ENCODE data around the gene RAB5IF. TPM values are rescaled to one million over a fixed set of nuclear protein-coding genes. Genes with fewer than 3 reads are reported as not detected.

The RAB5IF gene
- total RNA-seq, 1 experiment from 2014 or later: 118 TPM

- no peak overlapping the region for H3K27ac ChIP-seq (ENCODE audit: low read length)
- CTCF ChIA-PET: no interaction called here
- no peak overlapping the region for H3K4me3 ChIP-seq (ENCODE audit: low read depth in 2 of 2, low read length in 2 of 2)
- POLR2A ChIA-PET: interaction anchor here (0.5 kb wide), 1 partner anchor 39 kb away, joined by 9 read pairs; no protein-coding TSS in a partner anchor
- DNase-seq (ENCODE audit: low read depth, low spot score) (no peak), ATAC-seq (no peak)
- no peaks in the 10 kb centered on the region for H3K4me1 ChIP-seq (ENCODE audit: control insufficient read depth, insufficient read depth, low read length)
- no peaks in the 10 kb centered on the region for H3K9me3 ChIP-seq (ENCODE audit: control insufficient read depth, insufficient read depth, low read depth, low read length)
- H3K27me3 ChIP-seq (ENCODE audit: control insufficient read depth, insufficient read depth, low read length): no peaks in the 10 kb centered on the region
- intact Hi-C loops (cut with micrococcal nuclease; ENCODE audit: unreplicated experiment): no loop called here
- in situ Hi-C loops (cut with HindIII; ENCODE audit: low pct_unique_long_range_greater_than_20kb, low sequenced_read_pairs): no loop called here
- no peak for TF ChIP-seq POLR2AphosphoS5 (IDR thresholded peaks at IDR 0.05; ENCODE audit: low read depth, low read length)
- TF ChIP-seq CTCF (IDR thresholded peaks at IDR 0.05): no peak
- no peak for TF ChIP-seq SIN3A (IDR thresholded peaks at IDR 0.05; ENCODE audit: borderline replicate concordance, insufficient read depth, low read depth, low read length)
- TF ChIP-seq REST (IDR thresholded peaks at IDR 0.05; ENCODE audit: insufficient read depth in 1 of 2, low read depth in 2 of 2, low read length in 1 of 2): no peak
- no peak for TF ChIP-seq TCF7L2 (IDR thresholded peaks at IDR 0.05; ENCODE audit: low read depth, low read length)
- no TSS peak for BruUV-seq (replicated peaks)
- no peaks in the 10 kb centered on the region for H3K36me3 ChIP-seq (ENCODE audit: control insufficient read depth, insufficient read depth, low read length)
Measured at GRCh38 chr20:36656733-36657132, 51.2 kb downstream of the RAB5IF start.

- ChIA-PET POLR2A (no interaction called here), CTCF (interaction anchor here (0.7 kb wide), 1 partner anchor 142 kb away, joined by 3 read pairs; no protein-coding TSS in a partner anchor)
- BruUV-seq (replicated peaks): no TSS peak
- DNase-seq (ENCODE audit: low read depth, low spot score) (no peak), ATAC-seq (no peak)
- Histone ChIP-seq H3K9me3 (ENCODE audit: control insufficient read depth, insufficient read depth, low read depth, low read length) (no peaks in the 10 kb centered on the region), H3K27me3 (ENCODE audit: control insufficient read depth, insufficient read depth, low read length) (no peaks in the 10 kb centered on the region), H3K4me3 (ENCODE audit: low read depth in 2 of 2, low read length in 2 of 2) (no peak overlapping the region), H3K27ac (ENCODE audit: low read length) (no peak overlapping the region), H3K36me3 (ENCODE audit: control insufficient read depth, insufficient read depth, low read length) (no peaks in the 10 kb centered on the region), H3K4me1 (ENCODE audit: control insufficient read depth, insufficient read depth, low read length) (no peaks in the 10 kb centered on the region)
- in situ Hi-C loops (cut with HindIII; ENCODE audit: low pct_unique_long_range_greater_than_20kb, low sequenced_read_pairs) (no loop called here), intact Hi-C loops (cut with micrococcal nuclease; ENCODE audit: unreplicated experiment) (no loop called here)
- TF ChIP-seq SIN3A (IDR thresholded peaks at IDR 0.05; ENCODE audit: borderline replicate concordance, insufficient read depth, low read depth, low read length): no peak
- no peak for TF ChIP-seq POLR2AphosphoS5 (IDR thresholded peaks at IDR 0.05; ENCODE audit: low read depth, low read length)
- no peak for TF ChIP-seq TCF7L2 (IDR thresholded peaks at IDR 0.05; ENCODE audit: low read depth, low read length)
- TF ChIP-seq REST (IDR thresholded peaks at IDR 0.05; ENCODE audit: insufficient read depth in 1 of 2, low read depth in 2 of 2, low read length in 1 of 2): no peak
- TF ChIP-seq CTCF (IDR thresholded peaks at IDR 0.05): no peak
Measured at GRCh38 chr20:36658300-36658699, 52.7 kb downstream of the RAB5IF start.

Measured in Panc1 (cell line).